ENCODE results near the gene SOX13.

The SOX13 gene

GRCh38 chr1:204146309-204146708 lies 73.4 kb downstream of the SOX13 start:
- TF ChIP-seq CEBPB (IDR thresholded peaks at IDR 0.05) (no peak), NFIC (IDR thresholded peaks at IDR 0.05) (no peak), TCF12 (IDR thresholded peaks at IDR 0.05; ENCODE audit: low read depth) (no peak), TEAD4 (IDR thresholded peaks at IDR 0.05) (no peak), RAD21 (IDR thresholded peaks at IDR 0.05; ENCODE audit: low read depth) (no peak), TAF1 (IDR thresholded peaks at IDR 0.05; ENCODE audit: low read depth) (no peak), MAX (IDR thresholded peaks at IDR 0.05) (no peak), ZBTB7A (IDR thresholded peaks at IDR 0.05; ENCODE audit: low read depth) (no peak), EP300 (IDR thresholded peaks at IDR 0.05; ENCODE audit: borderline replicate concordance) (no peak), REST (IDR thresholded peaks at IDR 0.05; ENCODE audit: low read depth) (no peak), USF1 (IDR thresholded peaks at IDR 0.05) (no peak), EGR1 (IDR thresholded peaks at IDR 0.05) (no peak), FOXM1 (IDR thresholded peaks at IDR 0.05; ENCODE audit: borderline replicate concordance, low read depth) (no peak), YY1 (IDR thresholded peaks at IDR 0.05; ENCODE audit: low read depth) (no peak), CREB1 (IDR thresholded peaks at IDR 0.05; ENCODE audit: low read depth) (no peak)

- no peak for TF ChIP-seq TAF1 (IDR thresholded peaks at IDR 0.05; ENCODE audit: low read depth)
- TF ChIP-seq MAX (IDR thresholded peaks at IDR 0.05) = no peak
- TF ChIP-seq FOXM1 (IDR thresholded peaks at IDR 0.05; ENCODE audit: borderline replicate concordance, low read depth) = no peak
- TF ChIP-seq ZBTB7A (IDR thresholded peaks at IDR 0.05; ENCODE audit: low read depth) = no peak
- no peak for TF ChIP-seq TCF12 (IDR thresholded peaks at IDR 0.05; ENCODE audit: low read depth)
- TF ChIP-seq USF1 (IDR thresholded peaks at IDR 0.05) = no peak
These were observed 74.0 kb downstream of the SOX13 start for GRCh38 chr1:204146965-204147364.

- TF ChIP-seq YY1 (IDR thresholded peaks at IDR 0.05; ENCODE audit: low read depth) = no peak
- TF ChIP-seq TEAD4 (IDR thresholded peaks at IDR 0.05) = no peak
- TF ChIP-seq CREB1 (IDR thresholded peaks at IDR 0.05; ENCODE audit: low read depth) = no peak
- TF ChIP-seq RAD21 (IDR thresholded peaks at IDR 0.05; ENCODE audit: low read depth) = no peak
- TF ChIP-seq NFIC (IDR thresholded peaks at IDR 0.05) = no peak
- no peak for TF ChIP-seq FOXM1 (IDR thresholded peaks at IDR 0.05; ENCODE audit: borderline replicate concordance, low read depth)
- TF ChIP-seq EP300 (IDR thresholded peaks at IDR 0.05; ENCODE audit: borderline replicate concordance) = no peak
- TF ChIP-seq CEBPB (IDR thresholded peaks at IDR 0.05) = no peak
These were observed 74.8 kb downstream of the SOX13 start for GRCh38 chr1:204147406-204148383.

GRCh38 chr1:204149107-204149506 lies 76.2 kb downstream of the SOX13 start:
- TF ChIP-seq TEAD4 (IDR thresholded peaks at IDR 0.05) (no peak), EP300 (IDR thresholded peaks at IDR 0.05; ENCODE audit: borderline replicate concordance) (no peak), NFIC (IDR thresholded peaks at IDR 0.05) (no peak), TCF12 (IDR thresholded peaks at IDR 0.05; ENCODE audit: low read depth) (no peak), TAF1 (IDR thresholded peaks at IDR 0.05; ENCODE audit: low read depth) (no peak), CEBPB (IDR thresholded peaks at IDR 0.05) (no peak)

- TF ChIP-seq TAF1 (IDR thresholded peaks at IDR 0.05; ENCODE audit: low read depth) (no peak), REST (IDR thresholded peaks at IDR 0.05; ENCODE audit: low read depth) (no peak), CREB1 (IDR thresholded peaks at IDR 0.05; ENCODE audit: low read depth) (no peak), EGR1 (IDR thresholded peaks at IDR 0.05) (no peak), ZBTB7A (IDR thresholded peaks at IDR 0.05; ENCODE audit: low read depth) (no peak), NFIC (IDR thresholded peaks at IDR 0.05) (no peak), CEBPB (IDR thresholded peaks at IDR 0.05) (no peak)
These were observed 77.0 kb downstream of the SOX13 start for GRCh38 chr1:204149635-204150565.
